Measurements from ENCODE around the gene IL32. TPM values are rescaled to one million over a fixed set of nuclear protein-coding genes. Genes with fewer than 3 reads are reported as not detected.

Gene IL32
- polyA plus RNA-seq, 1 donor, result 174 TPM

- WGBS (ENCODE audit: insufficient coverage, low lambda C conversion rate), result no CpG with 5 or more reads among the region's 25 CpGs
- Histone ChIP-seq H3K4me3 (ENCODE audit: low read length) (peak overlapping the region; percentile 64), H3K27me3 (ENCODE audit: control insufficient read depth, insufficient read depth, low read length) (peaks cover 15% of the 10 kb centered on the region), H3K4me1 (ENCODE audit: control insufficient read depth, insufficient read depth, low read length) (peaks cover 52% of the 10 kb centered on the region), H3K36me3 (ENCODE audit: control insufficient read depth, insufficient read depth, low read length) (peaks cover 15% of the 10 kb centered on the region), H3K27ac (ENCODE audit: low read length) (peak overlapping the region; percentile 97), H3K9me3 (ENCODE audit: control insufficient read depth, low read depth, low read length) (no peaks in the 10 kb centered on the region)
- peak; percentile 78 to 83 for DNase-seq
These were observed 43.8 kb upstream of the IL32 start for GRCh38 chr16:3021449-3022207.

GRCh38 chr16:3022208-3022683 is 43.2 kb upstream of the IL32 start:
- 33% methylated on average over 2 of the region's 8 CpGs for WGBS (ENCODE audit: insufficient coverage, low lambda C conversion rate)
- Histone ChIP-seq H3K4me3 (ENCODE audit: low read length) (peak overlapping the region; percentile 64), H3K36me3 (ENCODE audit: control insufficient read depth, insufficient read depth, low read length) (peaks cover 21% of the 10 kb centered on the region), H3K27me3 (ENCODE audit: control insufficient read depth, insufficient read depth, low read length) (peaks cover 14% of the 10 kb centered on the region), H3K27ac (ENCODE audit: low read length) (peak overlapping the region; percentile 97), H3K4me1 (ENCODE audit: control insufficient read depth, insufficient read depth, low read length) (peaks cover 50% of the 10 kb centered on the region), H3K9me3 (ENCODE audit: control insufficient read depth, low read depth, low read length) (peaks cover 2% of the 10 kb centered on the region)
- DNase-seq, result peak; percentile 83 to 84

- peaks cover 9% of the 10 kb centered on the region for H3K27me3 ChIP-seq (ENCODE audit: control insufficient read depth, insufficient read depth, low read length)
- H3K27ac ChIP-seq (ENCODE audit: low read length), result peak overlapping the region; percentile 97
- peaks cover 3% of the 10 kb centered on the region for H3K9me3 ChIP-seq (ENCODE audit: control insufficient read depth, low read depth, low read length)
- H3K4me1 ChIP-seq (ENCODE audit: control insufficient read depth, insufficient read depth, low read length), result peaks cover 47% of the 10 kb centered on the region
- WGBS (ENCODE audit: insufficient coverage, low lambda C conversion rate), result 0% methylated on average over 1 of the region's 8 CpGs
- peaks cover 27% of the 10 kb centered on the region for H3K36me3 ChIP-seq (ENCODE audit: control insufficient read depth, insufficient read depth, low read length)
- no peak for DNase-seq
- peak overlapping the region; percentile 64 for H3K4me3 ChIP-seq (ENCODE audit: low read length)
These were observed 42.6 kb upstream of the IL32 start for GRCh38 chr16:3022684-3023414.

- DNase-seq, result no peak
- Histone ChIP-seq H3K9me3 (ENCODE audit: control insufficient read depth, low read depth, low read length) (peaks cover 3% of the 10 kb centered on the region), H3K27me3 (ENCODE audit: control insufficient read depth, insufficient read depth, low read length) (peaks cover 4% of the 10 kb centered on the region), H3K4me3 (ENCODE audit: low read length) (peak overlapping the region; percentile 64), H3K4me1 (ENCODE audit: control insufficient read depth, insufficient read depth, low read length) (peaks cover 43% of the 10 kb centered on the region), H3K27ac (ENCODE audit: low read length) (peak overlapping the region; percentile 97), H3K36me3 (ENCODE audit: control insufficient read depth, insufficient read depth, low read length) (peaks cover 27% of the 10 kb centered on the region)
- WGBS (ENCODE audit: insufficient coverage, low lambda C conversion rate), result no CpG with 5 or more reads among the region's 6 CpGs
These were observed 42.1 kb upstream of the IL32 start for GRCh38 chr16:3023415-3023668.

- Histone ChIP-seq H3K27ac (ENCODE audit: low read length) (peak within 1 kb of the TSS; percentile 97), H3K4me3 (ENCODE audit: low read length) (peak within 1 kb of the TSS; percentile 64), H3K27me3 (ENCODE audit: control insufficient read depth, insufficient read depth, low read length) (peaks cover 4% of the 10 kb centered on the region), H3K4me1 (ENCODE audit: control insufficient read depth, insufficient read depth, low read length) (peaks cover 42% of the 10 kb centered on the region), H3K36me3 (ENCODE audit: control insufficient read depth, insufficient read depth, low read length) (peaks cover 27% of the 10 kb centered on the region), H3K9me3 (ENCODE audit: control insufficient read depth, low read depth, low read length) (peaks cover 3% of the 10 kb centered on the region)
- WGBS (ENCODE audit: insufficient coverage, low lambda C conversion rate), result no CpG with 5 or more reads among the region's 69 CpGs
- peak; percentile 98 to 99 for DNase-seq
These were observed 41.6 kb upstream of the IL32 start, which contains the start of the genes HCFC1R1 and THOC6 for GRCh38 chr16:3023669-3024478. HCFC1R1 (minus strand) TSS chr16:3023942; CDS start chr16:3023941, 1 bp downstream. THOC6 (plus strand) TSS chr16:3024035; CDS start chr16:3024327, 292 bp downstream.

GRCh38 chr16:3025032-3026002 is 40.1 kb upstream of the IL32 start:
- no CpG with 5 or more reads among the region's 18 CpGs for WGBS (ENCODE audit: insufficient coverage, low lambda C conversion rate)
- no peak for DNase-seq
- Histone ChIP-seq H3K4me3 (ENCODE audit: low read length) (no peak overlapping the region), H3K9me3 (ENCODE audit: control insufficient read depth, low read depth, low read length) (peaks cover 3% of the 10 kb centered on the region), H3K4me1 (ENCODE audit: control insufficient read depth, insufficient read depth, low read length) (peaks cover 34% of the 10 kb centered on the region), H3K36me3 (ENCODE audit: control insufficient read depth, insufficient read depth, low read length) (peaks cover 27% of the 10 kb centered on the region), H3K27ac (ENCODE audit: low read length) (no peak overlapping the region), H3K27me3 (ENCODE audit: control insufficient read depth, insufficient read depth, low read length) (peaks cover 18% of the 10 kb centered on the region)

GRCh38 chr16:3026003-3026378 is 39.4 kb upstream of the IL32 start:
- no peak for DNase-seq
- Histone ChIP-seq H3K4me1 (ENCODE audit: control insufficient read depth, insufficient read depth, low read length) (peaks cover 34% of the 10 kb centered on the region), H3K36me3 (ENCODE audit: control insufficient read depth, insufficient read depth, low read length) (peaks cover 27% of the 10 kb centered on the region), H3K27ac (ENCODE audit: low read length) (no peak overlapping the region), H3K4me3 (ENCODE audit: low read length) (no peak overlapping the region), H3K9me3 (ENCODE audit: control insufficient read depth, low read depth, low read length) (peaks cover 6% of the 10 kb centered on the region), H3K27me3 (ENCODE audit: control insufficient read depth, insufficient read depth, low read length) (peaks cover 25% of the 10 kb centered on the region)
- WGBS (ENCODE audit: insufficient coverage, low lambda C conversion rate), result no CpG with 5 or more reads among the region's 8 CpGs

- peak in 1 of 2 donors; percentile 3 for DNase-seq
- peaks cover 29% of the 10 kb centered on the region for H3K4me1 ChIP-seq (ENCODE audit: control insufficient read depth, insufficient read depth, low read length)
These were observed 38.6 kb upstream of the IL32 start for GRCh38 chr16:3026609-3027488.

GRCh38 chr16:3027489-3027795 is 38.0 kb upstream of the IL32 start:
- DNase-seq, result no peak
- Histone ChIP-seq H3K9me3 (ENCODE audit: control insufficient read depth, low read depth, low read length) (peaks cover 6% of the 10 kb centered on the region), H3K36me3 (ENCODE audit: control insufficient read depth, insufficient read depth, low read length) (peaks cover 27% of the 10 kb centered on the region), H3K27ac (ENCODE audit: low read length) (no peak overlapping the region), H3K4me1 (ENCODE audit: control insufficient read depth, insufficient read depth, low read length) (peaks cover 25% of the 10 kb centered on the region), H3K4me3 (ENCODE audit: low read length) (no peak overlapping the region), H3K27me3 (ENCODE audit: control insufficient read depth, insufficient read depth, low read length) (peaks cover 30% of the 10 kb centered on the region)
- no CpG with 5 or more reads among the region's 8 CpGs for WGBS (ENCODE audit: insufficient coverage, low lambda C conversion rate)

More at GRCh38 chr16:3026609-3027488, 38.6 kb upstream of the IL32 start:
- Histone ChIP-seq H3K27me3 (ENCODE audit: control insufficient read depth, insufficient read depth, low read length) (peaks cover 26% of the 10 kb centered on the region), H3K4me3 (ENCODE audit: low read length) (no peak overlapping the region), H3K9me3 (ENCODE audit: control insufficient read depth, low read depth, low read length) (peaks cover 6% of the 10 kb centered on the region), H3K36me3 (ENCODE audit: control insufficient read depth, insufficient read depth, low read length) (peaks cover 27% of the 10 kb centered on the region), H3K27ac (ENCODE audit: low read length) (no peak overlapping the region)
- no CpG with 5 or more reads among the region's 24 CpGs for WGBS (ENCODE audit: insufficient coverage, low lambda C conversion rate)
